Activated effector memory CD4-positive, alpha-beta T cell treated with anti-CD3 and anti-CD28 coated beads, Interleukin-2, amount 50 U/mL, for 16 hours (primary cell): ENCODE measurements around the gene PNPO.

Experiments
- DNase-seq: peaks from one replicate; pipeline ENCODE4 v3.0.0-alpha.2; 2020

Gene PNPO

DNA sequence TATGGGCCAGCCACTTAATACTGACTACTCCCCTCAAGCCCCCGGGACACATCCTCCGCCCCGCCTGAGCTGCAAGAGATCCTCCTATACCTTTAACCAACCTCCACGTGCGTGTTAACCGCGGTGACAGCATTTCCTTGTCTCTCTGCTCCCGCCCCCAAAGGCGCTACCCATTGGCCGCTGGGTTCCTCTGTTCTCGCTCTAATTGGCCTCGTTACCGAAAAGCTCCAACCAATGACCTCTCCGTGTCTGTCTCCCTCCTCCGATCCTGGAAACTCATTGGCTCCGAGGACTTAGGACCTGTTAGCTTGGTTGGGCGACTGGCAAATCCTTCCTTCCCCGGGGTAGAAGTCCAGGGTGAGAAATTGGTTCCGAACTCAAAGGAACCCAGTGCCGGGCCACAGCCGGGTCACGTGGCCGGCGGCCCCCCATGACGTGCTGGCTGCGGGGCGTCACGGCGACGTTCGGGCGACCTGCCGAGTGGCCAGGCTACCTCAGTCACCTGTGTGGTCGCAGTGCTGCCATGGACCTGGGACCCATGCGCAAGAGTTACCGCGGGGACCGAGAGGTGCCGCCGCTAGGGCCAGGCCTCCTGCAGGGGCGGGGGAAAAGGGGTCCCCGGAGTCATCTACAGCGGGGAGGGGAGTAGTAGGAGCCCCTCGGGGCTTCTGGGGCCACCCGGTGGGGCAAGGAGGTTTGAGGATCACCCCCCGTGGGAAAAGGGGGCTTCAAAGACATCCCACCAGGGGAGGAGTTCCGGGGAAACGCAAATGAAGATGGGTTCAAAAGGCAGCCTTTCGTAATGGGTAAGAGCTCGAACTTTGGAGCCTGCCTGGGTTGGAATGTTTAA is at the start of gene PNPO:
Gene PNPO (plus strand): TSS at position 326 of the 850 bp plus-strand sequence. CDS start 105 bp downstream, at position 431.
- peak; percentile 98 for DNase-seq

DNA sequence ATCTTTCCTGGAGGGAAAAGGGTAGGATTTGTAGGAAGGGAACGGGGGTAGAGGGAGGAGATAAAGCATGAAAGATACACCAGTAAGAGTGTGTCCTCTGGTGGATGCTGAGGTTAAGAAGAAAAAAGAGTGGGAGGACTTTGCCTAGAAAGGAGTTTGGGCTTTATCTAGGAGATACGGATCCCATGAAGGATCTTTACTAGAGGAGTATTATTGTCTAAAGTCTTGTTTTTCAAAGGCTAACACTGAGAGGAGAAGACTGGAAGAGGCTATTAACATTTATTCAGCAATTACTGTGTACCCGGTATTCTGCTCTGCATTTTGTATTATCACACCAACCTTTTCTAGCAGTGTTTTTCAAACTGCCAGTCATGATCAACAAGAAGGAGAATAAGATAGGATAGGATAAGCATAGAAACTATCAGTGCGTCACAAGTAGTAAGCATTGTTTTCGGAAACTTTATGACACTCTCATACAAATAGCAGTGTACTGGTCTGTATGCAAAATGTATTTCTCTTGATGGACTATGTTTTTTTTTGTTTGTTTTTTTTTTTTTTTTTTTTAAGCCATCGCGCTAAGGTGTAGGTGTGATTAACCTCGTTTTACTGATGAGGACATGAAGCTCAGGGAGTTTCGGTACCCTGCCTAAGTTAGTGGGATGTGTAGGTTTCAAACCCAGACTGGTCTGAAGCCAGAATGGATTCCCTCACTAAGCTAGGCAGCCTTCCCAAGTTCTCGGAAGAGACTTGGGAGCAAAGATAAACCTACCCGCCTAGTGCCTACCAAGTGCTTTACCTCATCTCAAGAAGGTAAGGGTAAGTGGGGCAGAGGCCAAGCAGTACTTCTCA is 46.6 kb upstream of the PNPO start:
- no peak for DNase-seq

DNA sequence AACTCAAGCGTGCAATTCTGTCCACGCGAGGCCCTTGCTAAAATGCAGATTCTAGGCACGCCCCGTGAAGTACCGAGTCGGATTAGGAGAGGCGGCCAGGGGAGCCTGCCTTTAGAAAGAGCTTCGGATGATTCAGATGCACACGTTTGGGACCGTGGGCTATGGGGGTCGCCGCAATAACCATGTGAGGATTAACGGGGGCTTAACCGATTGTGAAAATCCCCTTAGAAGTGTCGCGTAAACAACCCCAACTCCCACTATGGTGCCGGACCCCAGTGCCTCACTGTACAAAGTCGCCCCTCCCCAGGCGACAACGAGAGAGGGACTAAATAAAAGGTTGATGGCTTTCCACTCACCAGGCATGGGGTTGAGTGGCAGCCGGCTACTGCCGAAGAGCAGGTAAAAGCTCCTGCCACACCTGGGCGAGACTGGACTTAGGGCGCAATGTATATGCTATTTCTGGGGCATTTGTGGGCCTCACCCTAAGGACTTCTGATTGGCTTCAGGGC is 46.0 kb upstream of the PNPO start:
- DNase-seq, result no peak

DNA sequence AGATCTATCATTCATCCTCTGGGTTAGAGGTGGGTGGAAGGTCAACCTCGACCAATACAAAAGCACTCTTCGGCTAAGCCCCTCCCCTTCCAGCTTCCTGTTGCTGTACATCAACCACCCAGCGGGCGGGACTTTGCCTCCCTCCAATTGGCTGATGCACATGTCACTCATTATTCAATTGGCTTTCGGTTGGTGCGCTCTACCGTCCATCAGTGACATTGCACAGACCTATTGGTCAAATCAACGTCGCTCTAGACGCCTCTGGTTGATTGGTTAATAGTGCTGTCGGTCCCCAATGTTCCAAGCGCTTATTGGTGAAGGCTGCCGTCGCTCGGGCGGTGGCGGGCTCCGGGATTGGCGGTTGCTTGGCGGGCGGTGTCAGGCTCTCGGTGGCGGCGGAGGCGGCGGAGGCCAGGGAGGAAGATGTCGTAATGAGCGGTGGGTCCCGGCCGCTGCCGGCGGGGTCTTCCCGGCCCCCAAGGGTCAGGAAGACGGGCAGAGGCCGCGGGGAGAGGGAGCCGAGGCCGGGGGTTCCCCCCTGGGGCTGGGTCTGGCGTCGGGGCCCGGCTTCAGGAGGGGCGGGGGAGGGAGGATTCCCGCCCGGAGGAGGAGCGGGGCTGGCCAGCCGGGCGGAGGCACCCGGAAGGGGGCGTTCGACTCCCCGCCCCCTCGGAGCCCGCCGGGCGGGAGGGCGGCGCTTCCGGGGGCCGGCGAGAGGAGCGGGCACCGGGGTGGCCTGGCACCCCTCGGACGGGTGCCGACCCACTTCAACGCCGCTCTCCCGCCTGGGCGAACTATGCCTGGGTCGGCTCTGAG is 45.3 kb upstream of the PNPO start, which contains the start of gene SP2:
Gene SP2 (plus strand): TSS at position 381 of the 816 bp plus-strand sequence. CDS start 51 bp downstream, at position 432.
- DNase-seq, result peak; percentile 99

DNA sequence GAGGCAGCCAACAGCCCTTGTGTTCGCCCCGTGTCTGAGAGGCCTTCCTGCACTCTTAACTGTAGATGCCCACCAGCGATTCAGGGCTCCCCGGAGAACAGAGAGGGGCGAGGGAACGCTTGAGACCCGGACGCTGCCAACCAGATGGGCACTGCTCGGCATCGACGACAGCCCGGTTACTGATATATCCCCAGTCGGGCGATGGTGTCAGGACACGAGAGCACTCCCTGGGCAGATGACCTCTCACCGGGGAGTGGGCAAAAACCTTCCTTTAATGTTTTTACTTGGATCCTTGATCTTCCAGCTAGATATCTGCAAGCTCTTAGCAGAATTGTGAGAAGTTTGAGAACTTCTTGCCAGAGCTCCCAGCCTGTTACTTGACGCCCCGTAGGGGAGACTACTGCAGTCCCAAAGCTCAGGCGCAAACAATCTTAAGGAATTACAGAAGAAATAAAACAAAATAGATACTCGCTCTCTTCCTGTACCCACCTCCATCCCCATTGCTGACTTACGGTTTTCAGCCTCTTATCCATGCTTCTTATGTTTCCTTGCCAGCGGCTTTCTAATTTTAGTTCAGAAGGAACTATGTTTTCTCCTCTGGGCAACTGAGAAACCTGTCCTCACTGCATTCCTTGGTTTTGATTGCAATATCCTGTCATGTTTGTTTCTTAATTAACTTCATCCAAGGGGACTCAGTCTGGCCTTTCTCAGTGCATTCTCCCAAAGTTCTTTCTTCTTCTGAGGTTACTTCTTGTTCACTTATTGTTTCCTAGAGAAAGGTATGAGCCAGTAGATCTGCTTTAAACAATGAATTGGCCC is 44.5 kb upstream of the PNPO start:
- DNase-seq, result no peak

DNA sequence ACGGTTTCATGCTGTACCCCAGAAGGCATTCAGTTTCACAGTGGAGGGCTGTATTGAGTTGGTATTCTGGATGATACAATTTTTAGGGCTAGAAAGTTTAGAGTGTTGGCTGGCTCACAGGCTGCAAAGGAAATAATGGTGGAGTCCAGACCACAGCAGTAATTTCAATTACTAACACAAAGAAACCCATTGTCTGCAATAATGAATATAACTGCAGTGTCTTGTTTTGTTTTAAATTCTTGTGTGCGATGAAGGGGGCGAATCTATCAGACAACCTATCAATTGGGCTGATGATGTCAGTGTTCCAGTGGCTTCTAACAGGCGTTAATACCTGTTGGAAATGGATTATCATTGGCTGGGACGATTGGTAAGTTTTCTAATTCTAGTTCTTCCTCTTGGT is 43.8 kb upstream of the PNPO start:
- DNase-seq, result no peak

DNA sequence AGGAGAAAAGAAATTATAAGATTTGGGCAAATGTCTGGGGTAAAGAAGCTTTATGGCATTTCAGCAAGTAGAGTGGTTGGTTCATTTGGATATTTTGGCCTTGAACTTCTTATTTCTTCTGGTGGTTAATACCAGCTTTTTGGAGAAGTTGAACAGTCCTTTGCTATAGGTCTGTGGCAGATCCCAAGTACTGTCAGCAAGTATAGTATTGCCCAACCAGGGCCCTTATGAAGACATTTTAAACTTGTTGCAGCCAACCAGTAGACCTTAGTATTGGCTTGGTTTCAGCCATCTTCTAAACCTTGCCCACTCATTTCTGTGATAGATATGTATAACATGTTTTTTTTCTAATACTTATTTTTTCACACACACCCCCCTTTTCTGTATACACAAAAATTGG is 43.1 kb upstream of the PNPO start:
- DNase-seq, result no peak

DNA sequence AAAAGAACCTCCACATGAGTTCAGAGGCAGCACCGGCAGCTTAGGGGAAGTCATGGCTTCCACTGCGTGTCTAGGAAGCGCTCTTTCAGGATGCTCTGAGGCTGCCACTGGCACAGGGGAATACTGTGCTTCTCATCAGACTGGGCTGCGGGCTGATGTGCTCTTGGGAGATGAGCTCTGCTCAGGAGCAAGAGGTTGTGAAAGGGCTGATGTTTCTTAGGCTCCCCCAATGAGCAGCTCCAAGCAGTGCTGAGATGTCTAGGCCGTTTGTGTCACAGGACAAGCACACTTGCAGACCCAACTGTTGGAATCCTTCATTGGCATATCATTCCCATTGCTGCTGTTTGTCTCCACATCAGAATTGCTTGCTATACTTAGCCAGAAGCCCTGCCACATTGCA is 41.7 kb upstream of the PNPO start:
- DNase-seq, result no peak

DNA sequence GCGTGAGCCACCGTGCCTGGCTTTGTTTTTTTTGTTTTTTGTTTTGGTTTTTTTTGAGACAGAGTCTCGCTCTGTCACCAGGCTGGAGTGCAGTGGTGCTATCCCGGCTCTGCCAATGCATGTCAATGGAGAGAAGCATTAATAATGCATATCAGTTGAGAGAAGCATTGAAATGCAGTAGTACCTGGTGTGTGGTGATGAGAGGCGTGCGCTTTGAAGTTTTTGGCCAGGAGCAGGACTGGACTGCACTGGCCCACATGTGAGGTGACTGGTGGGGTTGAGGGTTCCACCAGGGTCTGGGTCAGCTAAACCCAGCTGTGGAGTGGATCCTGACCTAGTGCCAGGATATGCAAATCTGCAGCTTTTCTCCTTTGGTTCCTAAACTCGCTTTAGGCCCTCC is 39.9 kb upstream of the PNPO start:
- DNase-seq, result no peak

DNA sequence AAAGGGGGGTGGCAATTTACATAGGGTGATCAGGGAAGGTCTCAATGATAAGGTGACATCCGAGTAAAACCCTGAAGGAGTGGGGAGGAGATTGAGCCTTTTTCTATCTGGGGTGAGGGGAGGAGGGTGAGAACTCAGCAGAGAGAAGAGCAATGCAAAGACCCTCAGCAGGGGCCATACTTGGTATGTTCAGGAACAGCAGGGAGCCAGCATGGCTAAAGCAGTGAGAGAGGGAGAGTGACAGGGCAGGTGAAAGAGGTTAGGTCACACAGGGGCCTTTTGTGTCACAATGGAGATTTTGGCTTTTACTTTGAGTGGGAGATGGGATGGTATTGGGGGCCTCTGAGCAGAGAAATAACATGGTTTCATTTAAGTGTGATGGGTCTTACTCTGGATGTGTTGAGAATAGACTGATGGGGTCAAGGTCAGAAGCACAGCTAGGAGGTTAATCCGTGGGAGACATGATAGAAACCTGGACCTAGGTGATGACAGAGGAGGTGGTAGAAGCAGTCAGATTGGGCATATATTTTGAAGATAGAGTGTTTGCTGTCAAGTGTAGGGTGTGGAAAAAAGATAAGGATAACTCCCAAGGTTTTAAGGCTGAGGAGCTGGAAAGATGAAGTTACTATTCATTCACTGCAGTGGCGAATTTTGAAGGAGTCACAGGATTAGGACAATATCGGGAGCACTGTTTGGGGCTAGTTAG is 39.2 kb upstream of the PNPO start:
- no peak for DNase-seq

DNA sequence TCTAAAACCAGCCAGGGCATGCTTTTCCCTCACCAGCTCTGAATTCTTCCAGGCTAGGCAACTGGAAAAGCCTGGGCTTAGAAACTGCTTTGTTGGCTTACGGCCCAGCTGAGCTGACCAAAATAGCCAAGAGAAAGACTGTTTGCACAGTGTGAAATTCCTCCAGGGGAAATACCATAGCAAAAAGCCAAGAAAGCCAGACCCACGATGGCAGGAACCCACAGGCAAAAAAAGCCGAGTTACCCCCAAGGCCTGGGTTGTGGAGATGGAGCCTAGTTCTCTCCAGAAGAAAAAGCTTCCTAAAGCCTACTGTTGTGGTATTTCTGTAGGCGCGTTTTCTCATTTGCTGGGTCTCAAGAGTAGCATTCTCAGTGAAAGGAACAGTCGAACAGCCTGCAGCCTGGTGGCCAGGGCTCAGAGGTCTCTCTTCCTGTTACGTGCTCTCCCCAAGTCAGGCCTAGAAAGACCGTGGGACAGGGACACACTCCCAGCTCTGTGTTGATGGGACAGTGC is 36.1 kb upstream of the PNPO start:
- DNase-seq, result no peak

DNA sequence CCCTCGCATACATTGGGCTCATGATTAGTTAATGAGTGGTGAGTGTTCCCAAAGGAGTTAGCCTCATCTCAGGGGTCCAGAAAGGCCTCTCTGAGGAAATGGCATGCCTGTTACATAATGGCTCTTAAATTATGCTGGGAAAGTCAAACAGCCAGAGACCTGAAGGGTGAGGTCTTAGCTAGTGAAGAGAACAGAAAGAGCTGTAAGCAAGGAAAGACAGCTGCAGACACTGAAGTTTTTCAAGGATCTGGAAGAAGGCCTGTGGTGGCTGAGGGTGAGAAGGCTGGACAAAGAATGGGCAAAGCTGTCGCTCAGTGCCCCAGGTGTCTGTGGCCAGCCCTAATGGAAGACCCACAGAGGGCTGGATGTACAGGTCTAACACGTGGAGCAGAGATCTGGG is 34.9 kb upstream of the PNPO start:
- no peak for DNase-seq

DNA sequence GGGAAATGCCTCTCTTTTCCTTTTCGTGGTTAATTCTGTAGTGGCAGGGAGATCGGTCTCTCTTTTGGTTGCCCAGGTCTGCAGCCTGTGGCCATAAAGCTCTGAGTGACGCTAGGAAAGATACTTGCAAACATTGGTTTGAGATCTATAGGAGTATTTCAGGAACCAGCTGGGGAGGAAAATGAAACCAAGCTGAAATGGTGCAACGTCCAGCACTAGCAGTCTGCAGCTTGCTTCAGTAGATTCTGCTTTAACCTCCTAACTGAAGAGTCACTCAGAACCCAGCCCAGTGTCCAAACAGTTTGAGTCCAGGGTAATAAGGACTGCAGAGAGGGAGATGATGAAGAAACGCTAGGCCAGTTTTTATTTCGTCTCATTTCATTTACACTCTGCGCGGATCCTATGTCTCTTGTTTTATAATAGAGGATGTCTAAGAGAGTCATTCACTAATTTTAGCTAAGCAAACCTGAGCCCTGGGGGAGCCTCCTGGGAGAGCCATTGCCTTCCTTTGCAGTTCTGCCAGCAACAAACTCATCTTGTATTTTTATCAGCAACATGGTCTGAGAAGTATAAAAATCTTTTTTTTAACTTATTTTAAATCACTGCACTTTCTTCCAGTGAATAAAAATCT is 33.3 kb upstream of the PNPO start:
- DNase-seq, result no peak

DNA sequence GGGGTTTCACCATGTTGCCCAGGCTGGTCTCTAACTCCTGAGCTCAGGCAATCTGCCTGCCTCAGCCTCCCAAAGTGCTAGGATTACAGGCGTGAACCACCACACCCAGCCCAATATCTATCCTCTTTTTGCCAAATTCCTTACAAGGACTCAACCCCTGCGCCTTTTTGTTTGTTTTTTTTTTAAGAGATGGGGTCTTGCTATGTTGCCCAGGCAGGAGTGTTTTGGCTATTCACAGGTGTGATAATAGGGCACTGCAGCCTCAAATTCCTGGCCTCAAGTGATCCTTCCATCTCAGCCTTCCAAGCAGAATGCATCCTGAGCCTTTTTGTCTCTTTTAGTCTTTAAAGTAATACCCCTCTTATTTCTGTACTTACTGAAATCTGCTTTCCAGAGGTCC is 28.3 kb upstream of the PNPO start:
- DNase-seq, result no peak

DNA sequence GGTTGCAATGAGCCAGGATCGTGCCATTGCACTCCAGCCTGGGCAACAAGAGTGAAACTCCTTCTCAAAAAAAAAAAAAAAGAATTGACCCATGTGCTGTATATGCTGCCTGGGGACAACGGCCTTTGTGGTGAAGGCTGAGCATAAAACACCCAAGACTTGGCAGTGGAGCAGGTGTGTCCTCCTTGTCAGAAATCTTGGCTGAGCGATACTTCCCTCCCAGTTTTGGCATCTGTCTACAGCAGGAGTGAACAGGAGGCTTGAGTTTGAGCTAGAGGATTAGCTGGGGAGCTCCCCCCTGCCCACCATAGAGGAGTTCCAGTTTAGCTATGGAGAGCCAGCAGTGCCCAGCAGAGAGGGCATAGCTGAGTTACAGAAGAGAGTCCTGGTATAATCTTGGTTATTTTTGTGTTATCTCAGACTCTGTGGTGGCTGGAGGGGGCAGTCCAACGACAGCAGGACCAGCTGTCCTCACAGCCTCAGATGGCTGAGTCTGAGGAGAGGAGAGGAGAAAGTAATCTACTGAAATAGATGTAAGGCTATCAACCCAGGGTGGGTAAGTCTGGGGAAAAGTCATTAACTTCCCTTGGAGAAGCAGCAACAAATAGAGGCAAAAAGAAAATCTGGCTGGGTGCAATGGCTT is 26.9 kb upstream of the PNPO start:
- no peak for DNase-seq

DNA sequence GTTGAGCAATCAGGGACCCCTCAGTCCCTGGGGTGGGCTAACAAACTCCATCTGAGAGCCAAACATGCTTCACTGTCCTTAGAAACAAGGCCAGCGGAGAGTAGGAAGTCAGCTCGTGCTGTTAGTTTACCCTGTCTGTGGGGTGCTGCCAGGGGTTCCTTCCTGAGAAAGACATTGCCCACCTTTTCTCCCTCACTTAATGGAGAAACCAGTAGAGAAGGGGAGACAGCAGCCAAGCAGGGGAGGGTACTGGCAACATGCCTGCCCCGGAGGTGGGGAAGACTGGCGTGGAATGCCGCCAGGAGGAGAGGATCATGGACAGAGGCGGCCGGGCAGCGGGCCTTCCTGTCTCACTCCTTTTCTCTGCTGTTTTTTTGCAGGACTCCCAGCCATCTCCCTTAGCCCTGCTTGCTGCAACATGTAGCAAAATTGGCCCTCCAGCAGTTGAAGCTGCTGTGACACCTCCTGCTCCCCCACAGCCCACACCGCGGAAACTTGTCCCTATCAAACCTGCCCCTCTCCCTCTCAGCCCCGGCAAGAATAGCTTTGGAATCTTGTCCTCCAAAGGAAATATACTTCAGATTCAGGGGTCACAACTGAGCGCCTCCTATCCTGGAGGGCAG is 25.5 kb upstream of the PNPO start:
- DNase-seq, result no peak

DNA sequence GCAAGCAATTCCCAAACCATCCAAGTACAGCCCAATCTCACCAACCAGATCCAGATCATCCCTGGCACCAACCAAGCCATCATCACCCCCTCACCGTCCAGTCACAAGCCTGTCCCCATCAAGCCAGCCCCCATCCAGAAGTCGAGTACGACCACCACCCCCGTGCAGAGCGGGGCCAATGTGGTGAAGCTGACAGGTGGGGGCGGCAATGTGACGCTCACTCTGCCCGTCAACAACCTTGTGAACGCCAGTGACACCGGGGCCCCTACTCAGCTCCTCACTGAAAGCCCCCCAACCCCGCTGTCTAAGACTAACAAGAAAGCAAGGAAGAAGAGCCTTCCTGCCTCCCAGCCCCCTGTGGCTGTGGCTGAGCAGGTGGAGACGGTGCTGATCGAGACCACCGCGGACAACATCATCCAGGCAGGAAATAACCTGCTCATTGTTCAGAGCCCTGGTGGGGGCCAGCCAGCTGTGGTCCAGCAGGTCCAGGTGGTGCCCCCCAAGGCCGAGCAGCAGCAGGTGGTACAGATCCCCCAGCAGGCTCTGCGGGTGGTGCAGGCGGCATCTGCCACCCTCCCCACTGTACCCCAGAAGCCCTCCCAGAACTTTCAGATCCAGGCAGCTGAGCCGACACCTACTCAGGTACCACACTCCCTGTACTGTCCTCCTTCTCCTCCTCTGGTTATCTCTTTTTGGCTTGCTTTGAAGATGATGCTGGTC is 24.7 kb upstream of the PNPO start:
- no peak for DNase-seq

DNA sequence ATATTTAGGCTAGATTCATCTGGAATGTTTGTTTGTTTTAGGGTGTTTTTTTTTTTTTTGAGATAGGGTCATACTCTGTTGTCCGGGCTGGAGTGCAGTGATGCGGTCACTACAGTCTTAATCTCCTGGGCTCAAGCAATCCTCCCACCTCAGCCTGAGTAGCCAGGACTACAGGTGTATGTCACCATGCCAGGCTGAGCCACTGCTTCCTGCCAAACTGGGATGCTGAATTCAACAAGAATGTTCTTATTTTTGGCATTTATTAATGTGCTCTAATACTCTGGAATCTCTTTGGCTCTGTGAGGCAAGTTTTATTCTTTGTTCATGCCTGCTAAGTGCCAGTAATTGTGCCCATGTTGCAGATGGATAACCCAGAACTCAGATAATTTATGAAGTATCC is 23.8 kb upstream of the PNPO start:
- DNase-seq, result no peak

DNA sequence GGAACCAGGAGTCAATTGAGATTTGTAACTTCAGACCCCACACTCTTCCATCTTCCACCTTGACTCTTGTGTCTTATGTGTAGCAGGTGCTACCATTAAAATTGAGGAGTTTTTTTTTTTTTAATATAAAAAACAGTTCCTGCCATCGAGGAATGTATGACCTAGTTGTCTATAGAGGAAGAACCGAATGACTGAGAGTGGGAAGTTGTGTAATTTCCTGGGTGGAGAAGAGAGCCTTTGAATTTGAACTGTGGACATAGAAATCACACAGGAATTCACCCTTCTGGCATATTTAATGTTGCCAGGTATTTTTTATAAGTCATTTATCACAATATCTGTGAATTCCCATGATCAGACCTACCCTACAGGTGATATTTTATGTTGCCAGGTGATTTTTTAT is 23.4 kb upstream of the PNPO start:
- no peak for DNase-seq
